Colonic mucosa (tissue), 4 donors: ENCODE data around the gene IGFALS. TPM values are rescaled to one million over a fixed set of nuclear protein-coding genes. Genes with fewer than 3 reads are reported as not detected.

Source experiments
- DNase-seq: peaks from one replicate; pipeline ENCODE4 v3.0.0-alpha.2; 2020
- H3K27ac ChIP-seq: fragments of 200-600 bp; one replicate; pipeline ENCODE4 v1.8.0; 2021
- H3K27me3 ChIP-seq: fragments of 200-600 bp; one replicate; pipeline ENCODE4 v1.8.0; 2021
- H3K36me3 ChIP-seq: fragments of 200-600 bp; one replicate; pipeline ENCODE4 v1.8.0; 2021
- H3K4me1 ChIP-seq: fragments of 200-600 bp; one replicate; pipeline ENCODE4 v1.8.0; 2021; ENCODE audit warnings: mild to moderate bottlenecking
- H3K4me3 ChIP-seq: fragments of 200-600 bp; one replicate; pipeline ENCODE4 v1.8.0; 2021
- H3K9ac ChIP-seq, 2 donors: one replicate each; pipeline ENCODE4 v1.7.0; 2013; ENCODE audit warnings: control low read depth in 2 of 2, low read depth in 2 of 2, low read length in 2 of 2
- H3K9me3 ChIP-seq: fragments of 200-600 bp; one replicate; pipeline ENCODE4 v1.8.0; 2021
- intact Hi-C: fragments of 100-400 bp; cut with DNase I; formaldehyde crosslinking; loops from one replicate; pipeline ENCODE4 v1.14.1; 2022
- total RNA-seq, 2 donors: library from RNA; stranded (reverse); fragmentation: NEBNext Ultra II Directional in 1 of 2; extraction: Animal tissue kit (Norgen Biotek cat#: 25700) in 1 of 2; gene quantifications; one replicate each; pipeline ENCODE4 v1.2.1, GENCODE V29; 2021
- TF ChIP-seq, protein P1 (sequence below): fragments of 200-600 bp; IDR thresholded peaks from one replicate; pipeline ENCODE4 v1.8.0; 2022; ENCODE audit warnings: antibody characterized with exemption, mild to moderate bottlenecking
- donor health status: healthy.
- donor health status: DM: no; HTN: no; CAD: no.
- donor health status: DM: no; HTN: no; CAD: no.

Gene IGFALS
- total RNA-seq, 2 donors from 2014 or later, result 5.7 to 7.0 TPM

DNA sequence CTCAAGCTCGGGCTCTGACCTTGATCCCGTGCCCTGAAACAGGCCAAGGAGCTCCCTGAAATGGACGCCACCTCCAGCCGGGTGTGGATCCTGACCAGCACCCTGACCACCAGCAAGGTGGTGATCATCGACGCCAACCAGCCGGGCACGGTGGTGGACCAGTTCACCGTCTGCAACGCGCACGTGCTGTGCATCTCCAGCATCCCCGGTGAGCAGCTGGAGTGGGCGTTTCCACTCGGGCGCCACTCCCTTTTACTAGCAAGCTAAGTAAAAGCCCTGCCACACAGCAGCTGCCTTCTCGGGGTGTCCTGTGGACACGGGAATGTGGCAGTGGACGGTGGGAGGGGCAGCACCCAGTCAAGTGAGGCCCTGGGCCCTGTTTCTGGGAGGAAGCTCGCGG lies 28.5 kb downstream of the IGFALS start:
- Histone ChIP-seq H3K27ac (no peak overlapping the region), H3K27me3 (no peaks in the 10 kb centered on the region), H3K4me1 (no peaks in the 10 kb centered on the region), H3K9ac (no peak overlapping the region), H3K4me3 (no peak overlapping the region), H3K36me3 (peaks cover 8% of the 10 kb centered on the region), H3K9me3 (no peaks in the 10 kb centered on the region)
- intact Hi-C loops, result no loop called here
- DNase-seq, result no peak
- TF ChIP-seq, protein P1, sequence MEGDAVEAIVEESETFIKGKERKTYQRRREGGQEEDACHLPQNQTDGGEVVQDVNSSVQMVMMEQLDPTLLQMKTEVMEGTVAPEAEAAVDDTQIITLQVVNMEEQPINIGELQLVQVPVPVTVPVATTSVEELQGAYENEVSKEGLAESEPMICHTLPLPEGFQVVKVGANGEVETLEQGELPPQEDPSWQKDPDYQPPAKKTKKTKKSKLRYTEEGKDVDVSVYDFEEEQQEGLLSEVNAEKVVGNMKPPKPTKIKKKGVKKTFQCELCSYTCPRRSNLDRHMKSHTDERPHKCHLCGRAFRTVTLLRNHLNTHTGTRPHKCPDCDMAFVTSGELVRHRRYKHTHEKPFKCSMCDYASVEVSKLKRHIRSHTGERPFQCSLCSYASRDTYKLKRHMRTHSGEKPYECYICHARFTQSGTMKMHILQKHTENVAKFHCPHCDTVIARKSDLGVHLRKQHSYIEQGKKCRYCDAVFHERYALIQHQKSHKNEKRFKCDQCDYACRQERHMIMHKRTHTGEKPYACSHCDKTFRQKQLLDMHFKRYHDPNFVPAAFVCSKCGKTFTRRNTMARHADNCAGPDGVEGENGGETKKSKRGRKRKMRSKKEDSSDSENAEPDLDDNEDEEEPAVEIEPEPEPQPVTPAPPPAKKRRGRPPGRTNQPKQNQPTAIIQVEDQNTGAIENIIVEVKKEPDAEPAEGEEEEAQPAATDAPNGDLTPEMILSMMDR, result no peak

DNA sequence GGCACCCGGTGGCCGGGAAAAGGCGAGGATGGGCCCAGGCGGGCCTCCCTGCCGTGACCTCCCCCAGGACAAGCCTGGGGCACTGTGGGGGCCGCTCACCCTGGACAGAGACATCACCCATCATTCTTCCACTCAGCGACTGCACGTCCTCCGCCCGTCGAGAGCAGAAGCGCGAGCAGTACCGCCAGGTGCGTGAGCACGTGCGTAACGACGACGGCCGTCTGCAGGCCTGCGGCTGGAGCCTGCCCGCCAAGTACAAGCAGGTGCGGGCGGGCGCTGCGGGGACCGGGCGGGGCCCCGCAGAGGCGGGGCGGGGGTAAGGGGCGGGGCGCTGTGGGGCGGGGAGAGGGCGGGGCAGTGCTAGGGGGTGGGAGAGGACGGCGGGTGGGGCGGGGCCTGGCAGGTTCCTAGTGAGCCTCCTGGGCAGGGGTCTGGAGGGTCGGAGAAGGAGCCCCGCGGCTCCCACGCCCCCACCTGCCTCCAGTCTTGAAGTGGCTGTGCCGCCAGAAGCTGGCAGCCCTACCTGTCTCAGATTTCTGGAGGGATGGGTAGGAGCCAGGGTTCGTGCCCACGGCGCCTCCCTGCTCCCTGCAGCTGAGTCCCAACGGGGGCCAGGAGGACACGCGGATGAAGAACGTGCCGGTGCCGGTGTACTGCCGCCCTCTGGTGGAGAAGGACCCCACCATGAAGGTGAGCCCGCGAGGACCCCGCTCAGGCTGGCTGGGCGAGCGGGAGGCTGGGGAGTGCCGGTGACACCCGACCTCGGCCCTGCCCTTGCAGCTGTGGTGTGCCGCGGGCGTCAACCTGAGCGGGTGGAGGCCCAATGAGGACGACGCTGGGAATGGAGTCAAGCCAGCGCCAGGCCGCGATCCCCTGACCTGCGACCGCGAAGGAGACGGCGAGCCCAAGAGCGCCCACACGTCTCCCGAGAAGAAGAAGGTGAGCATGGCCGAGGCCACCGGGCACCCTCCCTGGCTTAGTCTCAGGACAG lies 29.7 kb downstream of the IGFALS start:
- H3K9ac ChIP-seq, result no peak overlapping the region
- DNase-seq, result no peak
- no peak overlapping the region for H3K4me3 ChIP-seq
- H3K4me1 ChIP-seq, result no peaks in the 10 kb centered on the region
- no peak overlapping the region for H3K27ac ChIP-seq
- peaks cover 8% of the 10 kb centered on the region for H3K36me3 ChIP-seq
- intact Hi-C loops, result no loop called here
- no peaks in the 10 kb centered on the region for H3K9me3 ChIP-seq
- TF ChIP-seq, protein P1, result no peak
- no peaks in the 10 kb centered on the region for H3K27me3 ChIP-seq

DNA sequence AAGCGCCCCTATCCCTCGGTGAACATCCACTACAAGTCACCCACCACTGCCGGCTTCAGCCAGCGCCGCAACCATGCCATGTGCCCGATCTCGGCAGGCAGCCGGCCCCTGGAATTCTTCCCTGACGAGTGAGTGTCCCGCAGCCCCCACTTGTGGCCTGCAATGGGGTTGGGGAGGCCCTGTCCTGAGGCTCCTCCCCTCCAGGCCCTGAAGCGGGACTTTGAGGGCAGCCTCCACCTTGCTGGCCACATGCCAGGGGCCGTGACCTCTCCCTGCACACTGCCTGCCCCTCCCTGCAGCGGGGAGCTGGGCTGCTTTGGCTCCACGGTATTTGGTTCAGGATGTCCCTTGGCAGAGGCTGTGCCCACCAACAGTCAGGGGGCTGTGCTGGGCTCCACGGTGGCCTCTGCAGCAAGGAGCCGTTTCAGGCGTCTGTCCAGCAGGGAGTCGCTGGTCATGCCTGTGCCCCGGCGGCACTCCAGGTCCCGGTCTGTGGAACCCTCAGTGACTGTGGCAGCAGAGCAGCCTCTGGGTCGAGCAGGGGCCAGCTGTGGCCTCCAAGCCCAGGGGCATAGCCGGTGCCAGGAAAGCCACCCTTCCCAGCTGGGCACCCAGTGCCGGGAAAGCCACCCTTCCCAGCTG lies 30.5 kb downstream of the IGFALS start:
- Histone ChIP-seq H3K4me1 (peaks cover 5% of the 10 kb centered on the region), H3K27me3 (no peaks in the 10 kb centered on the region), H3K27ac (no peak overlapping the region), H3K9ac (no peak overlapping the region), H3K36me3 (peaks cover 8% of the 10 kb centered on the region), H3K4me3 (no peak overlapping the region), H3K9me3 (no peaks in the 10 kb centered on the region)
- intact Hi-C loops, result no loop called here
- DNase-seq, result no peak
- TF ChIP-seq, protein P1, result no peak

DNA sequence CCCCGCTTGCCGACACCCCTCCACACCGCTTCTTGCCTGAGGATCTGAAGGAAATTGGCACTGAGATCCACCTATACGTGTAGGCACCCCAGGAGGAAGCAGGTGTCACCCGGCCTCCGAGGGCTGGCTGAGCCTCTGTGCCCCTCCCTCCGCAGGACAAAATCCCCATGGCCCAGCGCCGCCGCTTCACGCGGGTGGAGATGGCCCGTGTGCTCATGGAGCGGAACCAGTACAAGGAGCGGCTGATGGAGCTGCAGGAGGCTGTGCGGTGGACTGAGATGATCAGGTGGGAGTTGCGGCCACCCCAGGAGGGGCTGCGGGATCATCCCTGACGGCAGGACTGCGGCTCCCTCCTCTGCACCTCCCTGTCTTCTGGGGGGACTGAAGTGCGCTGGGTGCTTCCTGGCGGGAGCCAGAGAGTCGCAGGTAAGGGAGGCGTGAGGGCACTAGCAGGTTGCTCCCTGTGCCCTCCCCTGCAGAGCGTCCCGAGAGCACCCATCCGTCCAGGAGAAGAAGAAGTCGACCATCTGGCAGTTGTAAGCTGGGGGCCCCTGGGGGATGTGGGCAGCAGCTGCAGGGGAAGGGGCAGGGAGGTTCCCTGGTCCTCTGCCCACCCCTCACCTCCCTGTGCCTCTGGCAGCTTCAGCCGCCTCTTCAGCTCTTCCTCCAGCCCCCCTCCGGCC lies 31.2 kb downstream of the IGFALS start:
- H3K36me3 ChIP-seq, result peaks cover 8% of the 10 kb centered on the region
- DNase-seq, result no peak
- no peak overlapping the region for H3K27ac ChIP-seq
- H3K27me3 ChIP-seq, result no peaks in the 10 kb centered on the region
- intact Hi-C loops, result no loop called here
- H3K9ac ChIP-seq, result no peak overlapping the region
- H3K9me3 ChIP-seq, result no peaks in the 10 kb centered on the region
- TF ChIP-seq, protein P1, result no peak
- H3K4me3 ChIP-seq, result no peak overlapping the region
- H3K4me1 ChIP-seq, result peaks cover 5% of the 10 kb centered on the region

DNA sequence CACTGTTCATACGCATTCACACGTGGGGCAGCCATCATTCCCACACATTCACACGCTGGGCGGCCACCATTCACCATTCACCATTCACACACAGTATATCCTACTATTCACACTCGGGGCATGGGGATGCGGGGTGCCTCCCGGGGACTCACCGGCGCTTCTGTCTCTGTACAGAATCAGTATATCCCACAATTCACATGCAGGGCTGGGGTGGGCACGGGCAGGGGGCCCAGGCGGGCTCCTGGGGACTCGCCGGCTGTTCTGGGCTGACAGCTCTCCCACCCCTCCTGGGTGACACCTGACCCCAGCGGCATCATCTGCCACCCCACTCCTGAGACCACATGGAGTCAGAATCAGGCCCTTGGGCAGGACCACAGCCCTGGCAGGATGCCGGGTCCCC lies 31.8 kb downstream of the IGFALS start:
- TF ChIP-seq, protein P1, result no peak
- DNase-seq, result no peak
- H3K36me3 ChIP-seq, result peaks cover 8% of the 10 kb centered on the region

More for the DNA sequence above, 31.8 kb downstream of the IGFALS start:
- intact Hi-C loops, result no loop called here
- Histone ChIP-seq H3K4me3 (no peak overlapping the region), H3K9me3 (no peaks in the 10 kb centered on the region), H3K27ac (no peak overlapping the region), H3K9ac (no peak overlapping the region), H3K4me1 (peaks cover 5% of the 10 kb centered on the region), H3K27me3 (no peaks in the 10 kb centered on the region)
